ENCODE measurements around the gene CRIM1. TPM values are rescaled to one million over a fixed set of nuclear protein-coding genes. Genes with fewer than 3 reads are reported as not detected.
A peak's percentile ranks its signal among the peaks of the same experiment; 100 is the strongest.

Gene CRIM1
- total RNA-seq, 1 donor from 2014 or later: 103 TPM

- no peak for TF ChIP-seq CTCF (IDR thresholded peaks at IDR 0.05; ENCODE audit: insufficient read depth, low read length, poor library complexity, severe bottlenecking)
- no peak for DNase-seq (ENCODE audit: low read depth)
- no peaks in the 10 kb centered on the region for H3K27me3 ChIP-seq (ENCODE audit: control insufficient read depth, insufficient read depth, low read length)
- no peak overlapping the region for H3K4me3 ChIP-seq (ENCODE audit: low read depth, low read length)
- H3K36me3 ChIP-seq (ENCODE audit: control insufficient read depth, insufficient read depth, low read length): no peaks in the 10 kb centered on the region
Measured at GRCh38 chr2:36500072-36500471, 144.5 kb downstream of the CRIM1 start.

GRCh38 chr2:36502081-36502480, 146.5 kb downstream of the CRIM1 start:
- Histone ChIP-seq H3K36me3 (ENCODE audit: control insufficient read depth, insufficient read depth, low read length) (no peaks in the 10 kb centered on the region), H3K27me3 (ENCODE audit: control insufficient read depth, insufficient read depth, low read length) (no peaks in the 10 kb centered on the region), H3K4me3 (ENCODE audit: low read depth, low read length) (no peak overlapping the region)
- no peak for TF ChIP-seq CTCF (IDR thresholded peaks at IDR 0.05; ENCODE audit: insufficient read depth, low read length, poor library complexity, severe bottlenecking)
- DNase-seq (ENCODE audit: low read depth): no peak

GRCh38 chr2:36507408-36507812, 151.8 kb downstream of the CRIM1 start:
- no peak for DNase-seq (ENCODE audit: low read depth)
- peak; percentile 88 for TF ChIP-seq CTCF (IDR thresholded peaks at IDR 0.05; ENCODE audit: insufficient read depth, low read length, poor library complexity, severe bottlenecking)
- H3K36me3 ChIP-seq (ENCODE audit: control insufficient read depth, insufficient read depth, low read length): no peaks in the 10 kb centered on the region
- H3K4me3 ChIP-seq (ENCODE audit: low read depth, low read length): no peak overlapping the region
- no peaks in the 10 kb centered on the region for H3K27me3 ChIP-seq (ENCODE audit: control insufficient read depth, insufficient read depth, low read length)

GRCh38 chr2:36509075-36509474, 153.5 kb downstream of the CRIM1 start:
- H3K4me3 ChIP-seq (ENCODE audit: low read depth, low read length): no peak overlapping the region
- DNase-seq (ENCODE audit: low read depth): no peak
- H3K36me3 ChIP-seq (ENCODE audit: control insufficient read depth, insufficient read depth, low read length): no peaks in the 10 kb centered on the region
- no peaks in the 10 kb centered on the region for H3K27me3 ChIP-seq (ENCODE audit: control insufficient read depth, insufficient read depth, low read length)
- TF ChIP-seq CTCF (IDR thresholded peaks at IDR 0.05; ENCODE audit: insufficient read depth, low read length, poor library complexity, severe bottlenecking): no peak

- H3K27me3 ChIP-seq (ENCODE audit: control insufficient read depth, insufficient read depth, low read length): no peaks in the 10 kb centered on the region
- no peak for TF ChIP-seq CTCF (IDR thresholded peaks at IDR 0.05; ENCODE audit: insufficient read depth, low read length, poor library complexity, severe bottlenecking)
- H3K4me3 ChIP-seq (ENCODE audit: low read depth, low read length): no peak overlapping the region
- no peak for DNase-seq (ENCODE audit: low read depth)
- H3K36me3 ChIP-seq (ENCODE audit: control insufficient read depth, insufficient read depth, low read length): no peaks in the 10 kb centered on the region
Measured at GRCh38 chr2:36511858-36512603, 156.5 kb downstream of the CRIM1 start.

GRCh38 chr2:36512705-36513104, 157.1 kb downstream of the CRIM1 start:
- DNase-seq (ENCODE audit: low read depth): no peak
- no peaks in the 10 kb centered on the region for H3K27me3 ChIP-seq (ENCODE audit: control insufficient read depth, insufficient read depth, low read length)
- H3K4me3 ChIP-seq (ENCODE audit: low read depth, low read length): no peak overlapping the region
- no peak for TF ChIP-seq CTCF (IDR thresholded peaks at IDR 0.05; ENCODE audit: insufficient read depth, low read length, poor library complexity, severe bottlenecking)
- no peaks in the 10 kb centered on the region for H3K36me3 ChIP-seq (ENCODE audit: control insufficient read depth, insufficient read depth, low read length)
